K562 (cell line): ENCODE data around the gene NRG2. TPM values are rescaled to one million over a fixed set of nuclear protein-coding genes. Genes with fewer than 3 reads are reported as not detected.

Experiments
- ATF7 ChIP-seq: fragments of 450-650 bp; IDR thresholded peaks from 2 replicates; pipeline ENCODE4 v1.7.1; 2014; ENCODE audit warnings: mild to moderate bottlenecking, moderate library complexity
- C11orf30 ChIP-seq: fragments of 450-650 bp; IDR thresholded peaks from 2 replicates; pipeline ENCODE4 v1.6.1; 2016; ENCODE audit warnings: low read depth, mild to moderate bottlenecking
- CTBP1 ChIP-seq: fragments of 450-650 bp; IDR thresholded peaks from 2 replicates; pipeline ENCODE4 v1.6.1; 2016; ENCODE audit warnings: borderline replicate concordance
- MEF2A ChIP-seq: IDR thresholded peaks from 2 replicates; pipeline ENCODE4 v1.6.1; 2011; ENCODE audit warnings: low read depth, mild to moderate bottlenecking, low read length, moderate library complexity; ENCODE audit not compliant: control insufficient read depth
- MEF2D ChIP-seq: conservative IDR thresholded peaks from 2 replicates; pipeline ENCODE4 v1.6.1; 2016; ENCODE audit warnings: low read depth, missing genetic modification characterization, missing compliant biosample characterization
- SETDB1 ChIP-seq: IDR thresholded peaks from one replicate; pipeline ENCODE4 v1.6.1; 2012; ENCODE audit warnings: low read length, control low read depth, inconsistent platforms
- ZSCAN32 ChIP-seq: fragments of 450-650 bp; formaldehyde crosslinking; IDR thresholded peaks from 2 replicates; pipeline ENCODE4 v1.4.0; 2020; ENCODE audit warnings: mild to moderate bottlenecking, moderate library complexity
- polyA plus RNA-seq, 8 experiments: library from polyadenylated mRNA; depleted of rRNA in 4 of 8; stranded (reverse) in 5 of 8; unstranded in 3 of 8; fragments of >200 nt; fragmentation: Nextera tagmentation in 2 of 8; fragmentation: Illumina TruSeq in 1 of 8; extraction: Ambion mirVana in 2 of 8; extraction: Trizol in 1 of 8; gene quantifications; 2 replicates each; pipeline versions ENCODE4 v1.2.1 to v1.2.3, GENCODE V29; 2011 to 2014; ENCODE audit warnings: inconsistent platforms in 1 of 8, missing spikeins in 1 of 8
- total RNA-seq, 7 experiments: library from RNA; depleted of rRNA in 6 of 7; stranded (reverse); fragments of >200 nt in 6 of 7; fragmentation: Illumina TruSeq in 2 of 7; extraction: Trizol in 2 of 7; gene quantifications; 2 replicates each; pipeline versions ENCODE4 v1.2.1 to v1.2.3, GENCODE V29; 2011 to 2021; ENCODE audit warnings: low replicate concordance in 1 of 7
- TF ChIP-seq, protein P1 (sequence below): fragments of 450-650 bp; IDR thresholded peaks from 2 replicates; pipeline ENCODE4 v1.6.1; 2016; ENCODE audit warnings: mild to moderate bottlenecking, moderate library complexity

NRG2 gene
- total and polyA plus RNA-seq, 9 of the 15 experiments (the other 6 are each of a cell fraction or from before 2014, with no cell fraction given): not detected

DNA sequence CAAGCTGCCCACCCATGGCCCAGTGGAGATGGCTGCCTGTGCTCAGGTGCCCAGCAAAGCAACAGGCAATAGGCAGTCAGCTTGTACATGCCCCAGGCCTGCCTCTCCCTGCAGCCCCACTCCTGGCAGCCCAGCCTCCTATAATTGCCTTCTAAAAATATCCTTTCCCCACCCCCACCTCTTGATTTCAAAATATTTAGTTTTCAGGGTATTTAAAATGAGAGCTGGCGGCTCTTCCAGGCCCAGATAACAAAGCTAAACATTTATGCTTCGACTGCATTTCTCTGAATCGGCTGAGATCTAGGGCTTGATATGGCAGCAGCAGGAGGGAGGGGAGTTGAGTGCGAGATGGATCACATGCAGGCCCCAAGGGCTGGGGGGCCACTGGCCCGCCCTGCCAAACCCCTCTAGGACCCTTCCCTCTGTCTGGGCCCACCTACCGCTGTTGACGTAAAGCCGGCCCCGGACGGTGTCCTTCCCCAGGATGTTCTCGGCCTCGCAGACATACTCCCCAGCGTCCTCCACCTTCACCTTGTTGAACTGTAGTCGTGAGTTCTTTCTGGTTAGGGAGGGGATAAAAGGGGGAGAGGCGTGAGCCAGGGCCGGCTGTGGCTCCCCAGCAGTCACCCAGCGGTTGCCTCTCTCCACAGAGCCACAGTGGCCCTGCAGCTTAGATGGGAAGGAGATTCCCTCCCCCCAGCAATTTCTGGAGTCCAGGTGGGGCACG, 162.5 kb downstream of the NRG2 start (continued):
- TF ChIP-seq, protein P1, sequence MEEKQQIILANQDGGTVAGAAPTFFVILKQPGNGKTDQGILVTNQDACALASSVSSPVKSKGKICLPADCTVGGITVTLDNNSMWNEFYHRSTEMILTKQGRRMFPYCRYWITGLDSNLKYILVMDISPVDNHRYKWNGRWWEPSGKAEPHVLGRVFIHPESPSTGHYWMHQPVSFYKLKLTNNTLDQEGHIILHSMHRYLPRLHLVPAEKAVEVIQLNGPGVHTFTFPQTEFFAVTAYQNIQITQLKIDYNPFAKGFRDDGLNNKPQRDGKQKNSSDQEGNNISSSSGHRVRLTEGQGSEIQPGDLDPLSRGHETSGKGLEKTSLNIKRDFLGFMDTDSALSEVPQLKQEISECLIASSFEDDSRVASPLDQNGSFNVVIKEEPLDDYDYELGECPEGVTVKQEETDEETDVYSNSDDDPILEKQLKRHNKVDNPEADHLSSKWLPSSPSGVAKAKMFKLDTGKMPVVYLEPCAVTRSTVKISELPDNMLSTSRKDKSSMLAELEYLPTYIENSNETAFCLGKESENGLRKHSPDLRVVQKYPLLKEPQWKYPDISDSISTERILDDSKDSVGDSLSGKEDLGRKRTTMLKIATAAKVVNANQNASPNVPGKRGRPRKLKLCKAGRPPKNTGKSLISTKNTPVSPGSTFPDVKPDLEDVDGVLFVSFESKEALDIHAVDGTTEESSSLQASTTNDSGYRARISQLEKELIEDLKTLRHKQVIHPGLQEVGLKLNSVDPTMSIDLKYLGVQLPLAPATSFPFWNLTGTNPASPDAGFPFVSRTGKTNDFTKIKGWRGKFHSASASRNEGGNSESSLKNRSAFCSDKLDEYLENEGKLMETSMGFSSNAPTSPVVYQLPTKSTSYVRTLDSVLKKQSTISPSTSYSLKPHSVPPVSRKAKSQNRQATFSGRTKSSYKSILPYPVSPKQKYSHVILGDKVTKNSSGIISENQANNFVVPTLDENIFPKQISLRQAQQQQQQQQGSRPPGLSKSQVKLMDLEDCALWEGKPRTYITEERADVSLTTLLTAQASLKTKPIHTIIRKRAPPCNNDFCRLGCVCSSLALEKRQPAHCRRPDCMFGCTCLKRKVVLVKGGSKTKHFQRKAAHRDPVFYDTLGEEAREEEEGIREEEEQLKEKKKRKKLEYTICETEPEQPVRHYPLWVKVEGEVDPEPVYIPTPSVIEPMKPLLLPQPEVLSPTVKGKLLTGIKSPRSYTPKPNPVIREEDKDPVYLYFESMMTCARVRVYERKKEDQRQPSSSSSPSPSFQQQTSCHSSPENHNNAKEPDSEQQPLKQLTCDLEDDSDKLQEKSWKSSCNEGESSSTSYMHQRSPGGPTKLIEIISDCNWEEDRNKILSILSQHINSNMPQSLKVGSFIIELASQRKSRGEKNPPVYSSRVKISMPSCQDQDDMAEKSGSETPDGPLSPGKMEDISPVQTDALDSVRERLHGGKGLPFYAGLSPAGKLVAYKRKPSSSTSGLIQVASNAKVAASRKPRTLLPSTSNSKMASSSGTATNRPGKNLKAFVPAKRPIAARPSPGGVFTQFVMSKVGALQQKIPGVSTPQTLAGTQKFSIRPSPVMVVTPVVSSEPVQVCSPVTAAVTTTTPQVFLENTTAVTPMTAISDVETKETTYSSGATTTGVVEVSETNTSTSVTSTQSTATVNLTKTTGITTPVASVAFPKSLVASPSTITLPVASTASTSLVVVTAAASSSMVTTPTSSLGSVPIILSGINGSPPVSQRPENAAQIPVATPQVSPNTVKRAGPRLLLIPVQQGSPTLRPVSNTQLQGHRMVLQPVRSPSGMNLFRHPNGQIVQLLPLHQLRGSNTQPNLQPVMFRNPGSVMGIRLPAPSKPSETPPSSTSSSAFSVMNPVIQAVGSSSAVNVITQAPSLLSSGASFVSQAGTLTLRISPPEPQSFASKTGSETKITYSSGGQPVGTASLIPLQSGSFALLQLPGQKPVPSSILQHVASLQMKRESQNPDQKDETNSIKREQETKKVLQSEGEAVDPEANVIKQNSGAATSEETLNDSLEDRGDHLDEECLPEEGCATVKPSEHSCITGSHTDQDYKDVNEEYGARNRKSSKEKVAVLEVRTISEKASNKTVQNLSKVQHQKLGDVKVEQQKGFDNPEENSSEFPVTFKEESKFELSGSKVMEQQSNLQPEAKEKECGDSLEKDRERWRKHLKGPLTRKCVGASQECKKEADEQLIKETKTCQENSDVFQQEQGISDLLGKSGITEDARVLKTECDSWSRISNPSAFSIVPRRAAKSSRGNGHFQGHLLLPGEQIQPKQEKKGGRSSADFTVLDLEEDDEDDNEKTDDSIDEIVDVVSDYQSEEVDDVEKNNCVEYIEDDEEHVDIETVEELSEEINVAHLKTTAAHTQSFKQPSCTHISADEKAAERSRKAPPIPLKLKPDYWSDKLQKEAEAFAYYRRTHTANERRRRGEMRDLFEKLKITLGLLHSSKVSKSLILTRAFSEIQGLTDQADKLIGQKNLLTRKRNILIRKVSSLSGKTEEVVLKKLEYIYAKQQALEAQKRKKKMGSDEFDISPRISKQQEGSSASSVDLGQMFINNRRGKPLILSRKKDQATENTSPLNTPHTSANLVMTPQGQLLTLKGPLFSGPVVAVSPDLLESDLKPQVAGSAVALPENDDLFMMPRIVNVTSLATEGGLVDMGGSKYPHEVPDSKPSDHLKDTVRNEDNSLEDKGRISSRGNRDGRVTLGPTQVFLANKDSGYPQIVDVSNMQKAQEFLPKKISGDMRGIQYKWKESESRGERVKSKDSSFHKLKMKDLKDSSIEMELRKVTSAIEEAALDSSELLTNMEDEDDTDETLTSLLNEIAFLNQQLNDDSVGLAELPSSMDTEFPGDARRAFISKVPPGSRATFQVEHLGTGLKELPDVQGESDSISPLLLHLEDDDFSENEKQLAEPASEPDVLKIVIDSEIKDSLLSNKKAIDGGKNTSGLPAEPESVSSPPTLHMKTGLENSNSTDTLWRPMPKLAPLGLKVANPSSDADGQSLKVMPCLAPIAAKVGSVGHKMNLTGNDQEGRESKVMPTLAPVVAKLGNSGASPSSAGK: peak; percentile 25; the same call in 1 of the 2 replicates
- TF ChIP-seq MEF2D (tag) (peak; percentile 52), SETDB1 (no peak), ZSCAN32 (CRISPR knock-in tag) (no peak), ATF7 (no peak), C11orf30 (peak; percentile 49; the same call in 1 of the 2 replicates), CTBP1 (peak; percentile 44; the same call in 1 of the 2 replicates), MEF2A (peak; percentile 55; the same call in 1 of the 2 replicates)
